Mammary epithelial cell (primary cell): Measurements from ENCODE around the gene B4GALNT3.

Source experiments
- CTCF ChIP-seq, 2 donors: IDR thresholded peaks in 1 of 2; conservative IDR thresholded peaks in 1 of 2; 2 replicates each; pipeline ENCODE4 v1.5.1; 2011 to 2012; ENCODE audit warnings: inconsistent platforms in 2 of 2, low read length in 2 of 2, mild to moderate bottlenecking in 2 of 2, control low read depth in 1 of 2, low read depth in 1 of 2; ENCODE audit not compliant: insufficient read depth in 1 of 2; ENCODE audit errors: extremely low read depth in 1 of 2
- EZH2 ChIP-seq: IDR thresholded peaks from 2 replicates; pipeline ENCODE4 v1.6.1; 2012; ENCODE audit warnings: low read length, inconsistent platforms, borderline replicate concordance

- TF ChIP-seq EZH2 (no peak), CTCF (conservative IDR thresholded peaks at IDR 0.05 in 1 of 2, IDR thresholded peaks at IDR 0.05 in 1 of 2; ENCODE audit: extremely low read depth in 1 of 2, insufficient read depth in 1 of 2, low read depth in 1 of 2, low read length in 2 of 2) (no peak)
Observed at GRCh38 chr12:508145-508544, 48.4 kb downstream of the B4GALNT3 start.
